Spleen (tissue), 7 donors: ENCODE results near the gene PAEP.

Source experiments
- POLR2A ChIP-seq, 3 donors: fragments of 450-650 bp; IDR thresholded peaks; one replicate each; pipeline ENCODE4 v1.5.1; 2017; ENCODE audit warnings: antibody characterized with exemption in 3 of 3, mild to moderate bottlenecking in 1 of 3
- TF ChIP-seq, protein P1 (sequence below), 11 experiments: fragments of 200-600 bp in 7 of 11; fragments of 450-650 bp in 4 of 11; sonication (generic) in 4 of 11; IDR thresholded peaks in 8 of 11; conservative IDR thresholded peaks in 3 of 11; 1 replicate in 7 of 11; 2 replicates in 4 of 11; pipeline versions ENCODE4 v1.4.0 to v1.8.0; 2016 to 2021; ENCODE audit warnings: antibody characterized with exemption in 11 of 11, inconsistent platforms in 4 of 11, mild to moderate bottlenecking in 1 of 11
- donor health status: DM: no; HTN: no; CAD: no; lungs with moderate emphysema.
- donor health status: DM: no; HTN: no; CAD: no.
- donor health status: DM: no; HTN: no; CAD: no.

GRCh38 chr9:135552698-135553171 lies 8.8 kb upstream of the PAEP start:
- TF ChIP-seq, protein P1, sequence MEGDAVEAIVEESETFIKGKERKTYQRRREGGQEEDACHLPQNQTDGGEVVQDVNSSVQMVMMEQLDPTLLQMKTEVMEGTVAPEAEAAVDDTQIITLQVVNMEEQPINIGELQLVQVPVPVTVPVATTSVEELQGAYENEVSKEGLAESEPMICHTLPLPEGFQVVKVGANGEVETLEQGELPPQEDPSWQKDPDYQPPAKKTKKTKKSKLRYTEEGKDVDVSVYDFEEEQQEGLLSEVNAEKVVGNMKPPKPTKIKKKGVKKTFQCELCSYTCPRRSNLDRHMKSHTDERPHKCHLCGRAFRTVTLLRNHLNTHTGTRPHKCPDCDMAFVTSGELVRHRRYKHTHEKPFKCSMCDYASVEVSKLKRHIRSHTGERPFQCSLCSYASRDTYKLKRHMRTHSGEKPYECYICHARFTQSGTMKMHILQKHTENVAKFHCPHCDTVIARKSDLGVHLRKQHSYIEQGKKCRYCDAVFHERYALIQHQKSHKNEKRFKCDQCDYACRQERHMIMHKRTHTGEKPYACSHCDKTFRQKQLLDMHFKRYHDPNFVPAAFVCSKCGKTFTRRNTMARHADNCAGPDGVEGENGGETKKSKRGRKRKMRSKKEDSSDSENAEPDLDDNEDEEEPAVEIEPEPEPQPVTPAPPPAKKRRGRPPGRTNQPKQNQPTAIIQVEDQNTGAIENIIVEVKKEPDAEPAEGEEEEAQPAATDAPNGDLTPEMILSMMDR (IDR thresholded peaks at IDR 0.05 in 8 of 11, conservative IDR thresholded peaks at IDR 0.05 in 3 of 11), result no peak
- no peak for TF ChIP-seq POLR2A (IDR thresholded peaks at IDR 0.05)
